ENCODE results near the gene LRGUK. TPM values are rescaled to one million over a fixed set of nuclear protein-coding genes. Genes with fewer than 3 reads are reported as not detected.

The LRGUK gene
- polyA plus RNA-seq, 3 donors: 0.41 TPM; not detected in 2

- no peak overlapping the region for H3K4me3 Mint-ChIP-seq
- H3K4me3 ChIP-seq (replicated peaks in 1 of 3; ENCODE audit: low read depth in 2 of 3, low read length in 3 of 3): no peak overlapping the region
- no peak overlapping the region for H3K4me2 ChIP-seq (replicated peaks; ENCODE audit: extremely low read depth, low read length, poor library complexity, severe bottlenecking)
- no peak overlapping the region for H2AFZ ChIP-seq (ENCODE audit: insufficient read depth, low read depth, low read length, poor library complexity, severe bottlenecking)
- DNase-seq: no peak
- no peak overlapping the region for H3K9ac ChIP-seq (ENCODE audit: insufficient read depth, low read length, poor library complexity, severe bottlenecking)
- H3K27ac ChIP-seq (ENCODE audit: low read depth in 1 of 2, low read length in 2 of 2): no peak overlapping the region
- no peaks in the 10 kb centered on the region for H3K79me2 ChIP-seq (ENCODE audit: insufficient read depth, low read length)
- no peaks in the 10 kb centered on the region for H3K4me1 Mint-ChIP-seq
- H3K4me1 ChIP-seq (ENCODE audit: control insufficient read depth in 1 of 2, insufficient read depth in 2 of 2, low read length in 2 of 2): no peaks in the 10 kb centered on the region
- H3K36me3 Mint-ChIP-seq: no peaks in the 10 kb centered on the region
- no peaks in the 10 kb centered on the region for H3K27me3 ChIP-seq (ENCODE audit: control insufficient read depth in 2 of 2, insufficient read depth in 2 of 2, low read length in 2 of 2)
- no CpG with 5 or more reads among the region's 2 CpGs for WGBS (ENCODE audit: insufficient coverage)
- H3K27me3 Mint-ChIP-seq (ENCODE audit: low read depth in 3 of 3): peaks cover 0 to 3% (median 2%) of the 10 kb centered on the region in 3 donors
- TF ChIP-seq CTCF (IDR thresholded peaks at IDR 0.05): no peak
- intact Hi-C loops (cut with micrococcal nuclease): no loop called here
- H3K9me3 ChIP-seq (replicated peaks in 1 of 2; ENCODE audit: control insufficient read depth in 1 of 2, insufficient read depth in 1 of 2, low read length in 2 of 2): no peaks in the 10 kb centered on the region
- H3K9me3 Mint-ChIP-seq: peaks cover 0 to 15% (median 6%) of the 10 kb centered on the region in 7 donors
- H4K20me1 ChIP-seq (ENCODE audit: insufficient read depth, low read length): no peaks in the 10 kb centered on the region
- no peak overlapping the region for H3K27ac Mint-ChIP-seq
- H3K36me3 ChIP-seq (replicated peaks in 1 of 2; ENCODE audit: control insufficient read depth in 1 of 2, insufficient read depth in 2 of 2, low read length in 2 of 2): no peaks in the 10 kb centered on the region
Measured at GRCh38 chr7:134108802-134109201, 18.3 kb upstream of the LRGUK start.

GRCh38 chr7:134113655-134114054, 13.5 kb upstream of the LRGUK start:
- Mint-ChIP-seq H3K27me3 (ENCODE audit: low read depth in 3 of 3) (peaks cover 0 to 2% (median 2%) of the 10 kb centered on the region in 3 donors), H3K9me3 (peaks cover 0 to 6% (median 2%) of the 10 kb centered on the region in 7 donors), H3K4me3 (no peak overlapping the region), H3K36me3 (no peaks in the 10 kb centered on the region), H3K4me1 (no peaks in the 10 kb centered on the region), H3K27ac (no peak overlapping the region)
- Histone ChIP-seq H3K79me2 (ENCODE audit: insufficient read depth, low read length) (no peaks in the 10 kb centered on the region), H3K4me2 (replicated peaks; ENCODE audit: extremely low read depth, low read length, poor library complexity, severe bottlenecking) (no peak overlapping the region), H3K4me3 (replicated peaks in 1 of 3; ENCODE audit: low read depth in 2 of 3, low read length in 3 of 3) (no peak overlapping the region), H3K9ac (ENCODE audit: insufficient read depth, low read length, poor library complexity, severe bottlenecking) (no peak overlapping the region), H3K36me3 (replicated peaks in 1 of 2; ENCODE audit: control insufficient read depth in 1 of 2, insufficient read depth in 2 of 2, low read length in 2 of 2) (no peaks in the 10 kb centered on the region), H3K27ac (ENCODE audit: low read depth in 1 of 2, low read length in 2 of 2) (no peak overlapping the region), H3K9me3 (replicated peaks in 1 of 2; ENCODE audit: control insufficient read depth in 1 of 2, insufficient read depth in 1 of 2, low read length in 2 of 2) (no peaks in the 10 kb centered on the region), H3K4me1 (ENCODE audit: control insufficient read depth in 1 of 2, insufficient read depth in 2 of 2, low read length in 2 of 2) (no peaks in the 10 kb centered on the region), H4K20me1 (ENCODE audit: insufficient read depth, low read length) (no peaks in the 10 kb centered on the region), H3K27me3 (ENCODE audit: control insufficient read depth in 2 of 2, insufficient read depth in 2 of 2, low read length in 2 of 2) (no peaks in the 10 kb centered on the region), H2AFZ (ENCODE audit: insufficient read depth, low read depth, low read length, poor library complexity, severe bottlenecking) (no peak overlapping the region)
- intact Hi-C loops (cut with micrococcal nuclease): no loop called here
- no peak for DNase-seq
- no peak for TF ChIP-seq CTCF (IDR thresholded peaks at IDR 0.05)

All from CD14-positive monocyte (primary cell).